Natural killer cell (primary cell): ENCODE data around the gene LRRC47. TPM values are rescaled to one million over a fixed set of nuclear protein-coding genes. Genes with fewer than 3 reads are reported as not detected.

Experiments used
- ATAC-seq, 3 donors: fragments of 150-1000 bp in 2 of 3; fragments of 200-7000 bp in 1 of 3; cut with Tn5 transposase; 1 replicate in 1 of 3; 2 replicates in 2 of 3; pipeline ENCODE4 v1.10.0; 2021; ENCODE audit warnings: mild to moderate bottlenecking in 2 of 3, moderate library complexity in 2 of 3
- DNase-seq, 2 donors: peaks; one replicate each; pipeline versions ENCODE4 v3.0.0 to v3.0.0-alpha.2; 2013 to 2021; ENCODE audit warnings: mixed read lengths in 1 of 2
- H3K27ac ChIP-seq: one replicate; pipeline ENCODE4 v1.5.1; 2013; ENCODE audit warnings: mild to moderate bottlenecking, low read length
- H3K27me3 ChIP-seq: one replicate; pipeline ENCODE4 v1.6.1; 2013; ENCODE audit warnings: low read length; ENCODE audit not compliant: control insufficient read depth, insufficient read depth
- H3K36me3 ChIP-seq: one replicate; pipeline ENCODE4 v1.6.1; 2013; ENCODE audit warnings: low read length; ENCODE audit not compliant: control insufficient read depth, insufficient read depth
- H3K4me1 ChIP-seq: one replicate; pipeline ENCODE4 v1.6.1; 2013; ENCODE audit warnings: low read length; ENCODE audit not compliant: control insufficient read depth, insufficient read depth
- H3K4me3 ChIP-seq: one replicate; pipeline ENCODE4 v1.5.1; 2013; ENCODE audit warnings: low read length
- H3K9me3 ChIP-seq: one replicate; pipeline ENCODE4 v1.6.1; 2013; ENCODE audit warnings: low read length; ENCODE audit not compliant: control insufficient read depth, insufficient read depth
- H3K27ac Mint-ChIP-seq, 2 donors: one replicate each; pipeline ENCODE4 v1.8.0; 2022; ENCODE audit warnings: mild to moderate bottlenecking in 2 of 2, mixed read lengths in 2 of 2, moderate library complexity in 1 of 2
- H3K27me3 Mint-ChIP-seq, 2 donors: one replicate each; pipeline ENCODE4 v1.8.0; 2022; ENCODE audit warnings: low read depth in 2 of 2, mixed read lengths in 2 of 2
- H3K36me3 Mint-ChIP-seq: one replicate; pipeline ENCODE4 v1.8.0; 2022; ENCODE audit warnings: mixed read lengths
- H3K4me1 Mint-ChIP-seq, 2 donors: one replicate each; pipeline ENCODE4 v1.8.0; 2022; ENCODE audit warnings: mixed read lengths in 2 of 2
- H3K4me3 Mint-ChIP-seq: one replicate; pipeline ENCODE4 v1.8.0; 2022; ENCODE audit warnings: mild to moderate bottlenecking, moderate library complexity, mixed read lengths
- H3K9me3 Mint-ChIP-seq, 2 donors: one replicate each; pipeline ENCODE4 v1.8.0; 2022; ENCODE audit warnings: mixed read lengths in 2 of 2
- CTCF ChIP-seq: fragments of 200-600 bp; IDR thresholded peaks from one replicate; pipeline ENCODE4 v1.8.0; 2022; ENCODE audit warnings: antibody characterized with exemption
- WGBS: methylation state at CpG from one replicate; pipeline ENCODE4 v1.1.7; 2013; ENCODE audit warnings: missing lambda C conversion rate; ENCODE audit not compliant: insufficient coverage; 5-methylcytosine and 5-hydroxymethylcytosine counted together
- intact Hi-C: fragments of 100-400 bp; cut with micrococcal nuclease; formaldehyde crosslinking; loops from one replicate; pipeline ENCODE4 v1.14.2; 2022
- total RNA-seq, 4 donors: library from RNA; stranded (reverse); fragments of 120-200 nt in 1 of 4; gene quantifications; one replicate each; pipeline versions ENCODE4 v1.2.3 to v1.2.4, GENCODE V29; 2013 to 2022

The LRRC47 gene
- total RNA-seq, 3 donors from 2014 or later (not counting 1 experiment from before 2014, with no cell fraction given): 33.5 to 49.8 (median 45.2) TPM

GRCh38 chr1:3743826-3744225, 52.5 kb downstream of the LRRC47 start:
- H3K4me3 Mint-ChIP-seq: no peak overlapping the region
- intact Hi-C loops: no loop called here
- peaks cover 24 to 32% of the 10 kb centered on the region in 2 donors for H3K4me1 Mint-ChIP-seq
- H3K9me3 Mint-ChIP-seq: no peaks in the 10 kb centered on the region
- no peaks in the 10 kb centered on the region for H3K9me3 ChIP-seq
- no peak overlapping the region for H3K27ac ChIP-seq
- H3K4me1 ChIP-seq: peaks cover 17% of the 10 kb centered on the region
- no peaks in the 10 kb centered on the region for H3K27me3 ChIP-seq
- ATAC-seq (no peak), DNase-seq (no peak)
- H3K4me3 ChIP-seq: no peak overlapping the region
- H3K36me3 Mint-ChIP-seq: no peaks in the 10 kb centered on the region
- 93% methylated on average over 12 of the region's 12 CpGs for WGBS
- H3K27ac Mint-ChIP-seq: no peak overlapping the region
- no peaks in the 10 kb centered on the region for H3K27me3 Mint-ChIP-seq
- peaks cover 9% of the 10 kb centered on the region for H3K36me3 ChIP-seq
- no peak for TF ChIP-seq CTCF

- Mint-ChIP-seq H3K4me1 (peaks cover 24 to 32% of the 10 kb centered on the region in 2 donors), H3K36me3 (no peaks in the 10 kb centered on the region), H3K4me3 (no peak overlapping the region), H3K27me3 (no peaks in the 10 kb centered on the region), H3K9me3 (no peaks in the 10 kb centered on the region), H3K27ac (no peak overlapping the region)
- H3K27ac ChIP-seq: no peak overlapping the region
- H3K36me3 ChIP-seq: peaks cover 13% of the 10 kb centered on the region
- peaks cover 17% of the 10 kb centered on the region for H3K4me1 ChIP-seq
- no peaks in the 10 kb centered on the region for H3K27me3 ChIP-seq
- no peak for TF ChIP-seq CTCF
- DNase-seq (no peak), ATAC-seq (no peak)
- intact Hi-C loops: no loop called here
- whole genome bisulfite sequencing: 85% methylated on average over 4 of the region's 4 CpGs
- no peak overlapping the region for H3K4me3 ChIP-seq
- H3K9me3 ChIP-seq: no peaks in the 10 kb centered on the region
These were observed 52.9 kb downstream of the LRRC47 start for GRCh38 chr1:3743421-3743820.

GRCh38 chr1:3742439-3743298, 53.6 kb downstream of the LRRC47 start:
- DNase-seq (no peak), ATAC-seq (no peak)
- TF ChIP-seq CTCF: no peak
- Histone ChIP-seq H3K27ac (no peak overlapping the region), H3K27me3 (no peaks in the 10 kb centered on the region), H3K4me1 (peaks cover 12% of the 10 kb centered on the region), H3K36me3 (peaks cover 18% of the 10 kb centered on the region), H3K9me3 (no peaks in the 10 kb centered on the region), H3K4me3 (no peak overlapping the region)
- H3K27me3 Mint-ChIP-seq: no peaks in the 10 kb centered on the region
- H3K4me1 Mint-ChIP-seq: peaks cover 17 to 25% of the 10 kb centered on the region in 2 donors
- intact Hi-C loops: no loop called here
- 92% methylated on average over 24 of the region's 24 CpGs for WGBS
- no peak overlapping the region for H3K4me3 Mint-ChIP-seq
- H3K27ac Mint-ChIP-seq: no peak overlapping the region
- no peaks in the 10 kb centered on the region for H3K9me3 Mint-ChIP-seq
- no peaks in the 10 kb centered on the region for H3K36me3 Mint-ChIP-seq
